Heart left ventricle (tissue), 16 donors: ENCODE measurements around the gene ITGA5. TPM values are rescaled to one million over a fixed set of nuclear protein-coding genes. Genes with fewer than 3 reads are reported as not detected.
A peak's percentile ranks its signal among the peaks of the same experiment; 100 is the strongest.

Experiments
- ATAC-seq, 4 donors: fragments of 200-7000 bp; cut with Tn5 transposase; one replicate each; pipeline ENCODE4 v1.9.1; 2020 to 2022; ENCODE audit warnings: moderate library complexity in 4 of 4, mild to moderate bottlenecking in 3 of 4, moderate number of reproducible peaks in 1 of 4
- DNase-seq, 5 donors: peaks; one replicate each; pipeline ENCODE4 v3.0.0-alpha.2; 2020
- H3K27ac ChIP-seq, 12 donors: fragments of 200-600 bp; sonication (generic) in 4 of 12; one replicate each; pipeline versions ENCODE4 v1.5.0 to v1.8.0; 2016 to 2022; ENCODE audit warnings: mild to moderate bottlenecking in 2 of 12
- H3K27me3 ChIP-seq, 9 donors: fragments of 200-600 bp; sonication (generic) in 2 of 9; one replicate each; pipeline versions ENCODE4 v1.5.1 to v1.8.0; 2016 to 2022; ENCODE audit warnings: mild to moderate bottlenecking in 3 of 9
- H3K36me3 ChIP-seq, 9 donors: fragments of 200-600 bp; sonication (generic) in 2 of 9; one replicate each; pipeline versions ENCODE4 v1.5.0 to v1.8.0; 2018 to 2022; ENCODE audit warnings: mild to moderate bottlenecking in 2 of 9
- H3K4me1 ChIP-seq, 12 donors: fragments of 200-600 bp; sonication (generic) in 4 of 12; one replicate each; pipeline versions ENCODE4 v1.5.0 to v1.8.0; 2016 to 2022; ENCODE audit warnings: mild to moderate bottlenecking in 3 of 12
- H3K4me3 ChIP-seq, 12 donors: fragments of 200-600 bp; sonication (generic) in 4 of 12; one replicate each; pipeline versions ENCODE4 v1.5.0 to v1.8.0; 2017 to 2022; ENCODE audit warnings: mild to moderate bottlenecking in 9 of 12, moderate library complexity in 4 of 12
- H3K9me3 ChIP-seq, 12 donors: fragments of 200-600 bp; sonication (generic) in 4 of 12; one replicate each; pipeline versions ENCODE4 v1.5.0 to v1.8.0; 2016 to 2022; ENCODE audit warnings: mild to moderate bottlenecking in 1 of 12
- POLR2A ChIP-seq, 2 donors: fragments of 450-650 bp; IDR thresholded peaks; one replicate each; pipeline ENCODE4 v1.6.1; 2017; ENCODE audit warnings: antibody characterized with exemption in 2 of 2, mild to moderate bottlenecking in 2 of 2, moderate library complexity in 2 of 2
- WGBS, 4 donors: extraction: QIAGEN DNeasy Blood & Tissue Kit in 2 of 4; methylation state at CpG; one replicate each; pipeline versions ENCODE4 v1.1.5 to v1.1.7; 2013 to 2018; 5-methylcytosine and 5-hydroxymethylcytosine counted together
- intact Hi-C, 10 donors: fragments of 100-400 bp; cut with DNase I; formaldehyde crosslinking; loops; one replicate each; pipeline versions ENCODE4 v1.11.1 to v1.14.2; 2022
- polyA plus RNA-seq, 2 donors: library from polyadenylated mRNA; stranded (reverse); fragments of 200-250 nt; gene quantifications; one replicate each; pipeline ENCODE4 v1.2.3, GENCODE V29; 2013
- total RNA-seq, 9 donors: library from RNA; depleted of rRNA in 2 of 9; stranded (reverse); fragments of >200 nt in 2 of 9; fragmentation: NEBNext Ultra II Directional in 3 of 9; extraction: Animal tissue kit (Norgen Biotek cat#: 25700) in 3 of 9; gene quantifications; one replicate each; pipeline versions ENCODE4 v1.1.0 to v1.2.4, GENCODE V29; 2016 to 2023
- TF ChIP-seq, protein P1 (sequence below), 12 donors: fragments of 200-600 bp; sonication (generic) in 4 of 12; IDR thresholded peaks; one replicate each; pipeline versions ENCODE4 v1.5.0 to v1.8.0; 2018 to 2022; ENCODE audit warnings: antibody characterized with exemption in 12 of 12, mild to moderate bottlenecking in 5 of 12
- donor health status: ischemic (EF 13 %, LVEDD 7.1; RV severe dilation, severe dysfunction).
- donor health status: healthy with polysubstance abuse.
- donor health status: DM: no; HTN: yes; CAD: no.
- donor health status: DM: no; HTN: no; CAD: no.
- donor health status: ischemic (EF 25% LVEDD 6.9; RV normal size, moderate dysfunction).
- donor health status: ischemic (EF 25% LVEDD 5.7; RV mildly dilated, moderate dysfunction).
- donor health status: healthy.
- donor health status: DM: yes; HTN: yes; CAD: no.
- donor health status: ischemic (EF 35%, LVEDD 5.7; RV mildly dilated, moderate dysfunction).
- donor health status: nonischemic (EF 11% LVEDD 7.7; RV severe dilation, severe dysfunction).
- donor health status: DM: yes; HTN: yes; CAD: no.
- donor health status: PGD.
- donor health status: ischemic (EF 29% LVEDD 5.4; RV normal size, mild dysfunction).
- donor health status: nonischemic (EF 23%, LVEDD 6.1; RV moderate dilation, normal function).

The ITGA5 gene
- total and polyA plus RNA-seq, 11 donors: 33.2 to 301 (median 55.0) TPM

DNA sequence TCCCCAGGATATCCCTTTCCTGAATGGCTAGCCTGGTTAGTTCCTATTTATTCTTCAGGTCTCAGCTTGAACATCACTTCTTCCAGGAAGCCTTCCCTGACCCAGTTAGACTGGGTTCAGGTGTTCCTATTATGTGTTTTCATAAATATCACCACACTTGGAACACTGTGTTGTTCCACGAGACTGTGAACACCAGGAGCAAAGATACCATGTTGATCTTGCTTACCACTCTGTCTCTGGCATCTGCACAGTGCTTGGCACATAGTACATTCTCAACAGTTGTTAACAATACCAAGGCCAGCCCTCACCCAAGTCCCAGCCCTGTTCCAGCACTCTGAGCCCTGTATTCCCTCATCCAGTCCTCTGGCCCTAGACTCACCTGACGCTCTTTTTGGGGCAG, 20.8 kb downstream of the ITGA5 start:
- DNase-seq: no peak
- Histone ChIP-seq H3K36me3 (peaks cover 0 to 98% (median 87%) of the 10 kb centered on the region in 9 donors), H3K27me3 (no peaks in the 10 kb centered on the region), H3K9me3 (no peaks in the 10 kb centered on the region), H3K4me3 (no peak overlapping the region), H3K4me1 (peaks cover 0 to 19% (median 5%) of the 10 kb centered on the region in 12 donors), H3K27ac (peak overlapping the region in 1 of 12 donors; percentile 42)
- ATAC-seq: no peak
- WGBS, 4 donors: 80 to 100% (median 97%) methylated on average over 2 of the region's 2 CpGs
- intact Hi-C loops: loop anchor here in 1 of 10 donors (2.0 kb wide), 1 partner anchor 41 kb away; no protein-coding TSS in a partner anchor
- no peak for TF ChIP-seq POLR2A (IDR thresholded peaks at IDR 0.05)
- TF ChIP-seq, protein P1, sequence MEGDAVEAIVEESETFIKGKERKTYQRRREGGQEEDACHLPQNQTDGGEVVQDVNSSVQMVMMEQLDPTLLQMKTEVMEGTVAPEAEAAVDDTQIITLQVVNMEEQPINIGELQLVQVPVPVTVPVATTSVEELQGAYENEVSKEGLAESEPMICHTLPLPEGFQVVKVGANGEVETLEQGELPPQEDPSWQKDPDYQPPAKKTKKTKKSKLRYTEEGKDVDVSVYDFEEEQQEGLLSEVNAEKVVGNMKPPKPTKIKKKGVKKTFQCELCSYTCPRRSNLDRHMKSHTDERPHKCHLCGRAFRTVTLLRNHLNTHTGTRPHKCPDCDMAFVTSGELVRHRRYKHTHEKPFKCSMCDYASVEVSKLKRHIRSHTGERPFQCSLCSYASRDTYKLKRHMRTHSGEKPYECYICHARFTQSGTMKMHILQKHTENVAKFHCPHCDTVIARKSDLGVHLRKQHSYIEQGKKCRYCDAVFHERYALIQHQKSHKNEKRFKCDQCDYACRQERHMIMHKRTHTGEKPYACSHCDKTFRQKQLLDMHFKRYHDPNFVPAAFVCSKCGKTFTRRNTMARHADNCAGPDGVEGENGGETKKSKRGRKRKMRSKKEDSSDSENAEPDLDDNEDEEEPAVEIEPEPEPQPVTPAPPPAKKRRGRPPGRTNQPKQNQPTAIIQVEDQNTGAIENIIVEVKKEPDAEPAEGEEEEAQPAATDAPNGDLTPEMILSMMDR (IDR thresholded peaks at IDR 0.05): no peak

DNA sequence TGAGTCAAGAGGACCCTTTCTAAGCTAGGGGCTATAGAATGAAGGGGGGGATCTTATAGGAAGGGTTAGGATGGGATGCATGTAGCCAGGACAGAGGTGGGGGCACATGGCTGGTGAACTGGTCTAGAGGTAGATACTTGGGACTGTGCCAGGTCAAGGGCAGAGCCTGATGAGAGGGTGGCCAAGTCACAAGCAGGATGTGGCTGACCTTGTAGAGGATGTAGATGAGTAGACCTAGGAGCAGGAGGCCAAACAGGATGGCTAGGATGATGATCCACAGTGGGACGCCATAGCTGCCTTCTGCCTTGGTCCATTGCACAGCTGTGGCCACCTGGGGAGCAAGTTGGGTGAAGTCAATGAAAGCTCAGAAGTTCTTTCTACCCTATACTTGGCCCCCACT, 21.9 kb downstream of the ITGA5 start:
- no peak overlapping the region for H3K4me3 ChIP-seq
- DNase-seq (no peak), ATAC-seq (no peak)
- WGBS, 4 donors: 83 to 100% (median 91%) methylated on average over 1 of the region's 1 CpG
- H3K27me3 ChIP-seq: no peaks in the 10 kb centered on the region
- H3K4me1 ChIP-seq: peaks cover 0 to 21% (median 5%) of the 10 kb centered on the region in 12 donors
- no peak for TF ChIP-seq POLR2A (IDR thresholded peaks at IDR 0.05)
- TF ChIP-seq, protein P1 (IDR thresholded peaks at IDR 0.05): no peak
- H3K27ac ChIP-seq: no peak overlapping the region
- peaks cover 0 to 87% (median 77%) of the 10 kb centered on the region in 9 donors for H3K36me3 ChIP-seq
- no peaks in the 10 kb centered on the region for H3K9me3 ChIP-seq
- intact Hi-C loops: no loop called here

DNA sequence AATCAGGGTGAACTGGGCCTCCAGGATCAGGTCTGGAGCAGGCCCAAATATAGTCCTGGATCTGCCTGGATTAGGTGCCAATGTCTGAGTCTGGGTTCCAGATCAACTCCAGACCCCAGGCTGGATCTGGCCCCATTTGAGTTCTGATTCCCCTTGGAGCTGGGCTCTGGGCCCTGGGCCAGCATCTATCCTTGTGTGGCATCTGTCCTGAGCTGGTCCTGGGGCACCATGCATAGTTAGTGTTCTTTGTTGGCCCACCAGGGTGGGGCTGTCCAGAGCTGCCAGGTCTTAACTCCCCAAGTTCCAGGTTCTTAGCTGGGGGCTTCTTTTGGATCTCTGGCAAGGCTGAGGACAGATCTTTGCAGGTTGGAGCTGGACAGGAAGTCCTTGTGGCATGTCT, 23.5 kb downstream of the ITGA5 start:
- DNase-seq: no peak
- intact Hi-C loops: no loop called here
- Histone ChIP-seq H3K36me3 (peaks cover 0 to 71% (median 61%) of the 10 kb centered on the region in 9 donors), H3K9me3 (no peaks in the 10 kb centered on the region), H3K4me1 (peaks cover 0 to 35% (median 9%) of the 10 kb centered on the region in 12 donors), H3K4me3 (no peak overlapping the region), H3K27me3 (no peaks in the 10 kb centered on the region), H3K27ac (peak overlapping the region in 1 of 12 donors; percentile 9)
- ATAC-seq: no peak
- TF ChIP-seq POLR2A (IDR thresholded peaks at IDR 0.05): no peak
- TF ChIP-seq, protein P1 (IDR thresholded peaks at IDR 0.05): no peak

DNA sequence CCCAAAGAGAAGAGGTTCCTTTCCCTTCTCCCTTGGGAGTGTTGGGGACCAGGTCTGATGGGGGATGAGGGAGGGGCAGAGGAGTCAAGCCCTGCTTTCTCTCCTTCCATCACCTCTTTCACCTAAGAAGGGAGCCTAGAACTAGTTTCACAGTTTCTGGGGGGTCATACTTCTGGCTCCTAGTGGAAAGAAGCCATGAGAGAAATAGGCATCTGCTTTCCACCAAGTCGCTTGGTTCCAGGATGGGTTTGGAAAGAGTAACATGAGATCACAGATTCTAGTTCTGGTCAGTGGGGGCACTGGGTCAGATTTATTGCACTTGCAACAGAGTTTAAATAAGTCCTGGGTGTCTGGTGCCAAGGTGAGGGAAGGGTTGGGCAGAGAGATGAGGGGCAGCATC, 24.1 kb downstream of the ITGA5 start:
- Histone ChIP-seq H3K27ac (no peak overlapping the region), H3K27me3 (no peaks in the 10 kb centered on the region)

More for the DNA sequence above, 24.1 kb downstream of the ITGA5 start:
- peaks cover 0 to 65% (median 55%) of the 10 kb centered on the region in 9 donors for H3K36me3 ChIP-seq
- ATAC-seq (no peak), DNase-seq (no peak)
- H3K9me3 ChIP-seq: no peaks in the 10 kb centered on the region
- TF ChIP-seq, protein P1 (IDR thresholded peaks at IDR 0.05): no peak
- no peak for TF ChIP-seq POLR2A (IDR thresholded peaks at IDR 0.05)
- WGBS, 4 donors: 93 to 100% (median 95%) methylated on average over 1 of the region's 1 CpG
- H3K4me1 ChIP-seq: peaks cover 0 to 35% (median 9%) of the 10 kb centered on the region in 12 donors
- intact Hi-C loops: no loop called here
- no peak overlapping the region for H3K4me3 ChIP-seq
